Measurements from ENCODE around the gene RAB22A. TPM values are rescaled to one million over a fixed set of nuclear protein-coding genes. Genes with fewer than 3 reads are reported as not detected.

The RAB22A gene
- total and polyA plus RNA-seq, 9 of the 15 experiments (the other 6 are each of a cell fraction or from before 2014, with no cell fraction given) = 1.1 to 8.0 (median 6.7) TPM

GRCh38 chr20:58389968-58390658 lies 80.6 kb downstream of the RAB22A start (continued):
- TF ChIP-seq JUNB (CRISPR knock-in tag; conservative IDR thresholded peaks at IDR 0.05) (no peak), ETV6 (IDR thresholded peaks at IDR 0.05; ENCODE audit: borderline replicate concordance in 1 of 2, low read depth in 2 of 2, low read length in 1 of 2) (no peak), ETV6 (CRISPR knock-in tag; IDR thresholded peaks at IDR 0.05; ENCODE audit: borderline replicate concordance) (0 out of 2 replicates have a peak, but pooled peaks have one; percentile 33), POLR3A (IDR thresholded peaks at IDR 0.05; ENCODE audit: borderline replicate concordance, extremely low read depth, insufficient read depth, insufficient read length) (no peak), BRCA1 (IDR thresholded peaks at IDR 0.05) (no peak), BRCA1 (CRISPR knock-in tag; IDR thresholded peaks at IDR 0.05) (no peak), JUND (IDR thresholded peaks at IDR 0.05; ENCODE audit: borderline replicate concordance, low read depth, low read length) (peak; percentile 75; the same call in 1 of the 2 replicates), JUND (tag; IDR thresholded peaks at IDR 0.05; ENCODE audit: borderline replicate concordance, low read depth, low read length) (peak; percentile 47; the same call in 1 of the 3 replicates), MEF2D (tag; conservative IDR thresholded peaks at IDR 0.05; ENCODE audit: low read depth) (no peak), RERE (CRISPR knock-in tag; IDR thresholded peaks at IDR 0.05; ENCODE audit: borderline replicate concordance) (no peak), TAF15 (IDR thresholded peaks at IDR 0.05; ENCODE audit: low read depth, low read length) (no peak), NKRF (IDR thresholded peaks at IDR 0.05; ENCODE audit: borderline replicate concordance) (peak; percentile 26; the same call in 1 of the 2 replicates), XRCC3 (IDR thresholded peaks at IDR 0.05) (0 out of 2 replicates have a peak, but pooled peaks have one; percentile 73), ZNF140 (CRISPR knock-in tag; IDR thresholded peaks at IDR 0.05) (no peak), POLR2A (conservative IDR thresholded peaks at IDR 0.05) (0 out of 2 replicates have a peak, but pooled peaks have one; percentile 37), MXI1 (IDR thresholded peaks at IDR 0.05; ENCODE audit: low read depth, low read length) (peak; percentile 62; the same call in 1 of the 2 replicates), TEAD2 (tag; IDR thresholded peaks at IDR 0.05) (no peak), ZNF778 (CRISPR knock-in tag; IDR thresholded peaks at IDR 0.05) (no peak), OTX1 (CRISPR knock-in tag; IDR thresholded peaks at IDR 0.05) (no peak), GMEB1 (CRISPR knock-in tag; IDR thresholded peaks at IDR 0.05) (no peak)
